ENCODE data around the gene GUCY1B1.
A peak's percentile ranks its signal among the peaks of the same experiment; 100 is the strongest.

The GUCY1B1 gene

DNA sequence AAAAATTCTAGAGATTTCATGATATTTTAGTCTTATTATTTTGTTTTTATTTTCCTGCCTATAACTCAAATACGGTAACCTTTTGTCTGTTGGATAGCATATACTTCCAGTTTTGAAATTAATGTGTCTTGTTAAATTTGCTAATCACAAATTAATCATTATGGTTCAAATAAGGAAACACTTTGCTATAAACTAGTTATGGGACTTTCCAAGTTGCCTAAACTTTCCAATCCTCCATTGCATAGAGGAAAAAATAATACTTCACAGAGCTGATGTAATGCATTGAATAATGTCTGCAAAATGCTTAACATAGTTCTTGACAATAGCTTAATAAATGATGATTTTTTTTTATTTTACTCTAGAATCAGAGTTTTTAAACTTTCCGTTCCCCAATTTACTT is 4.7 kb downstream of the GUCY1B1 start:
- H3K4ac ChIP-seq (ENCODE audit: low read depth, low read length) = no peak overlapping the region
- H3K27ac ChIP-seq (ENCODE audit: low read depth, low read length) = no peak overlapping the region
- DNase-seq = no peak
- no peak overlapping the region for H3K4me2 ChIP-seq (ENCODE audit: low read length)
- no peaks in the 10 kb centered on the region for H3K36me3 ChIP-seq (ENCODE audit: control insufficient read depth, insufficient read depth, low read length)
- H3K56ac ChIP-seq (ENCODE audit: low read length) = no peak overlapping the region
- no peaks in the 10 kb centered on the region for H3K79me1 ChIP-seq (ENCODE audit: low read length)
- no peak overlapping the region for H2BK5ac ChIP-seq (ENCODE audit: low read length)
- H3K4me3 ChIP-seq (ENCODE audit: low read length) = no peak overlapping the region
- no peak overlapping the region for H3K23ac ChIP-seq (ENCODE audit: low read length)
- no peaks in the 10 kb centered on the region for H3K27me3 ChIP-seq (ENCODE audit: insufficient read depth, low read length, poor library complexity)
- no peaks in the 10 kb centered on the region for H3K4me1 ChIP-seq (ENCODE audit: control insufficient read depth, low read depth, low read length)
- no peak overlapping the region for H2AK5ac ChIP-seq (ENCODE audit: low read length)
- no peak overlapping the region for H4K5ac ChIP-seq (ENCODE audit: low read length)
- H2BK120ac ChIP-seq (ENCODE audit: low read depth, low read length) = no peak overlapping the region
- no CpG with 5 or more reads among the region's 2 CpGs for WGBS (ENCODE audit: extremely low coverage, insufficient coverage, low lambda C conversion rate)
- no peak overlapping the region for H3K9ac ChIP-seq (ENCODE audit: low read length)
- no peak overlapping the region for H3K18ac ChIP-seq (ENCODE audit: low read length)
- no peaks in the 10 kb centered on the region for H3K79me2 ChIP-seq (ENCODE audit: control insufficient read depth, insufficient read depth, low read length)
- H2BK15ac ChIP-seq (replicated peaks; ENCODE audit: low read depth) = no peak overlapping the region
- H4K8ac ChIP-seq (ENCODE audit: low read depth, low read length) = no peak overlapping the region

DNA sequence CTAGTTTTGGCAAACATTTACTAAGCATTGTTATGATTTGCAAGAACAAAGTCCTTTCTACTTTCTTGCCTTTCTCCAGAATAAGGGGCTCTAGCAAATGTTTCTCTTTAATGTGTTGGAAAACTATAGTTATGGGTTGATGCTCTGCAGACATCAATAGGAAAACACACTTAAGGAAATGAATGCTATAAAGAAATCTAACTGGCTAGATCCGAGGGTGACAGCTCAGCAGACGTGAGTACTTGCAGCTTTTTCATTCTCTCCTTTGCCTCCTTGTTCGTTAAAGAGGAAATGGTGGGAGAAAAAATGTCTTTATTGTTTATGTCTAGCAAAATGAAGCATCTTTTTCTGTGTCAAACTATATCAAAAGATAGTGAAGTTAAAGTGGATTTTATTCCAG is 6.3 kb downstream of the GUCY1B1 start:
- no CpG with 5 or more reads among the region's 3 CpGs for WGBS (ENCODE audit: extremely low coverage, insufficient coverage, low lambda C conversion rate)
- no peaks in the 10 kb centered on the region for H3K79me1 ChIP-seq (ENCODE audit: low read length)
- no peak overlapping the region for H3K56ac ChIP-seq (ENCODE audit: low read length)
- no peak overlapping the region for H2BK15ac ChIP-seq (replicated peaks; ENCODE audit: low read depth)
- no peaks in the 10 kb centered on the region for H3K27me3 ChIP-seq (ENCODE audit: insufficient read depth, low read length, poor library complexity)
- no peak overlapping the region for H2BK5ac ChIP-seq (ENCODE audit: low read length)
- DNase-seq = no peak
- H3K4me3 ChIP-seq (ENCODE audit: low read length) = no peak overlapping the region
- no peak overlapping the region for H2BK120ac ChIP-seq (ENCODE audit: low read depth, low read length)
- no peak overlapping the region for H3K27ac ChIP-seq (ENCODE audit: low read depth, low read length)
- H4K8ac ChIP-seq (ENCODE audit: low read depth, low read length) = no peak overlapping the region
- no peaks in the 10 kb centered on the region for H3K79me2 ChIP-seq (ENCODE audit: control insufficient read depth, insufficient read depth, low read length)
- no peak overlapping the region for H3K18ac ChIP-seq (ENCODE audit: low read length)
- no peak overlapping the region for H2AK5ac ChIP-seq (ENCODE audit: low read length)
- no peak overlapping the region for H3K4ac ChIP-seq (ENCODE audit: low read depth, low read length)
- no peak overlapping the region for H3K23ac ChIP-seq (ENCODE audit: low read length)
- H3K4me1 ChIP-seq (ENCODE audit: control insufficient read depth, low read depth, low read length) = no peaks in the 10 kb centered on the region
- no peak overlapping the region for H3K4me2 ChIP-seq (ENCODE audit: low read length)
- H4K5ac ChIP-seq (ENCODE audit: low read length) = no peak overlapping the region
- no peaks in the 10 kb centered on the region for H3K36me3 ChIP-seq (ENCODE audit: control insufficient read depth, insufficient read depth, low read length)
- no peak overlapping the region for H3K9ac ChIP-seq (ENCODE audit: low read length)

DNA sequence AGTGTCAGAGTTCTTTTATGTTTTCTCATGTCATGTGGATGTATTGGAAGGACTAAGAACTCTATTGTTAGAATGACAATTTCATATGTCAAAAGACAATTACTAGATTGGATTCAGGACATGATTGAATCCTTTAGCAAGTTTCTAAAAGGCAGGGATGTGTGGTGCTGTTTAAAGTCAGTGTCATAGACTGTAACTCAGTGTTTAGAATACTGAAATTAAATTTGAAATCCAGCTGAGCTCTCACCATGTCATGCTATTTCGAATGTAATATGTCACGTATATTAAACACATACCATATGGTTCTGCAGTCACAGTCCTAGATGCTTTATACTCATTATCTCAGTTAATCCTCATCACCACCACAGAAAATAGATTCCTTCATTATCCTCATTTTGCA is 7.8 kb downstream of the GUCY1B1 start:
- H2BK120ac ChIP-seq (ENCODE audit: low read depth, low read length) = no peak overlapping the region
- H3K56ac ChIP-seq (ENCODE audit: low read length) = no peak overlapping the region
- no peaks in the 10 kb centered on the region for H3K79me2 ChIP-seq (ENCODE audit: control insufficient read depth, insufficient read depth, low read length)
- H3K79me1 ChIP-seq (ENCODE audit: low read length) = no peaks in the 10 kb centered on the region
- no peak overlapping the region for H3K4me3 ChIP-seq (ENCODE audit: low read length)
- H3K4me1 ChIP-seq (ENCODE audit: control insufficient read depth, low read depth, low read length) = no peaks in the 10 kb centered on the region
- H3K27ac ChIP-seq (ENCODE audit: low read depth, low read length) = no peak overlapping the region
- H3K9ac ChIP-seq (ENCODE audit: low read length) = no peak overlapping the region
- no peak overlapping the region for H2BK5ac ChIP-seq (ENCODE audit: low read length)
- no peak overlapping the region for H3K4me2 ChIP-seq (ENCODE audit: low read length)
- H2BK15ac ChIP-seq (replicated peaks; ENCODE audit: low read depth) = no peak overlapping the region
- no CpG with 5 or more reads among the region's 2 CpGs for WGBS (ENCODE audit: extremely low coverage, insufficient coverage, low lambda C conversion rate)
- no peaks in the 10 kb centered on the region for H3K27me3 ChIP-seq (ENCODE audit: insufficient read depth, low read length, poor library complexity)
- H3K18ac ChIP-seq (ENCODE audit: low read length) = no peak overlapping the region
- no peak overlapping the region for H3K4ac ChIP-seq (ENCODE audit: low read depth, low read length)
- H3K23ac ChIP-seq (ENCODE audit: low read length) = no peak overlapping the region
- no peak for DNase-seq
- no peak overlapping the region for H2AK5ac ChIP-seq (ENCODE audit: low read length)
- H4K5ac ChIP-seq (ENCODE audit: low read length) = no peak overlapping the region
- no peak overlapping the region for H4K8ac ChIP-seq (ENCODE audit: low read depth, low read length)
- H3K36me3 ChIP-seq (ENCODE audit: control insufficient read depth, insufficient read depth, low read length) = no peaks in the 10 kb centered on the region

DNA sequence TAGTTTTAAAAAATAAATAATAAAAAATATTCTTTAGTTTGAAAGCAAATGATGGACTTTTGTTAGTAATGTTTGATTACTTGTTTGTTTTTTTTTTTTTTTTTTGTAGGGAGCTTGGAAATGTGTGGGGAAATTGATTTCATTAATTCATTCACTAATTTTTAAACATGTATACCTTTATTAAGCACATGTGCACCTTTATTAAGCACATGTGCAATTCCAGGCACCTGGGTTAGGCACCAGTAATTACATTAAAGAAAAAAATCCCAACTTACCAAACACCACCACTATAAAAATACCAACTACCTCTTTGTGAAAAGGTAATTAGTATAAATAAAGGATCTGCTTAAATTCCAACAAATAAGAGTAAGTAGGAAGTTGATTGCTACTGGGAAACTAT is 9.5 kb downstream of the GUCY1B1 start:
- DNase-seq = no peak
- Histone ChIP-seq H3K4me1 (ENCODE audit: control insufficient read depth, low read depth, low read length) (no peaks in the 10 kb centered on the region), H3K4ac (ENCODE audit: low read depth, low read length) (no peak overlapping the region), H2AK5ac (ENCODE audit: low read length) (no peak overlapping the region), H4K5ac (ENCODE audit: low read length) (no peak overlapping the region), H3K4me2 (ENCODE audit: low read length) (no peak overlapping the region), H2BK15ac (replicated peaks; ENCODE audit: low read depth) (no peak overlapping the region), H3K4me3 (ENCODE audit: low read length) (no peak overlapping the region), H2BK5ac (ENCODE audit: low read length) (no peak overlapping the region), H3K9ac (ENCODE audit: low read length) (no peak overlapping the region), H3K18ac (ENCODE audit: low read length) (no peak overlapping the region), H3K79me2 (ENCODE audit: control insufficient read depth, insufficient read depth, low read length) (no peaks in the 10 kb centered on the region), H3K27ac (ENCODE audit: low read depth, low read length) (no peak overlapping the region), H3K23ac (ENCODE audit: low read length) (no peak overlapping the region), H2BK120ac (ENCODE audit: low read depth, low read length) (no peak overlapping the region), H3K79me1 (ENCODE audit: low read length) (no peaks in the 10 kb centered on the region), H3K27me3 (ENCODE audit: insufficient read depth, low read length, poor library complexity) (no peaks in the 10 kb centered on the region), H4K8ac (ENCODE audit: low read depth, low read length) (no peak overlapping the region), H3K56ac (ENCODE audit: low read length) (no peak overlapping the region), H3K36me3 (ENCODE audit: control insufficient read depth, insufficient read depth, low read length) (no peaks in the 10 kb centered on the region)

DNA sequence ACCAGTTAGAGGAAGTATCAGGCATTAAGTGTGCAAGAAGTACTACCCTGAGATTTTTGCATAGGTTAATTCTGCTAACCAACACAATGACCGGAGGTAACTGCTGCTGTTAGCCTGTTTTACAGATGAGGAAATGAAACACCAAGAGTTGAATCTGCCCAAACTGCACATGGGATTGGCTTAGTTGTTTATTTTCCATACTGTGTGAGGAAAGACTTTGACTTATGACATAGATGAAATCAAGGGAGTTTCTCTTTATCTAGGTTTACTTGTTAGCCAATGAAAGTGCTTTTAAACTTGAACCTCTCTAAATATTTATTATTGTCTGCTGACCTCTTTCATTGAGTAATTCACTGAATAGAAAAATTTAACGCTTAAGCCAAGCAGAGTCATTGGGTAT is 10.3 kb downstream of the GUCY1B1 start:
- H2AK5ac ChIP-seq (ENCODE audit: low read length) = no peak overlapping the region
- no peak overlapping the region for H2BK5ac ChIP-seq (ENCODE audit: low read length)
- H3K23ac ChIP-seq (ENCODE audit: low read length) = no peak overlapping the region
- H3K4me2 ChIP-seq (ENCODE audit: low read length) = no peak overlapping the region
- no peaks in the 10 kb centered on the region for H3K4me1 ChIP-seq (ENCODE audit: control insufficient read depth, low read depth, low read length)
- H2BK15ac ChIP-seq (replicated peaks; ENCODE audit: low read depth) = no peak overlapping the region
- no peaks in the 10 kb centered on the region for H3K79me1 ChIP-seq (ENCODE audit: low read length)
- H3K56ac ChIP-seq (ENCODE audit: low read length) = no peak overlapping the region
- H2BK120ac ChIP-seq (ENCODE audit: low read depth, low read length) = no peak overlapping the region
- no peaks in the 10 kb centered on the region for H3K27me3 ChIP-seq (ENCODE audit: insufficient read depth, low read length, poor library complexity)
- H3K27ac ChIP-seq (ENCODE audit: low read depth, low read length) = no peak overlapping the region
- no peak for DNase-seq
- no peak overlapping the region for H3K4ac ChIP-seq (ENCODE audit: low read depth, low read length)
- H4K8ac ChIP-seq (ENCODE audit: low read depth, low read length) = no peak overlapping the region
- H3K9ac ChIP-seq (ENCODE audit: low read length) = no peak overlapping the region
- no peak overlapping the region for H3K18ac ChIP-seq (ENCODE audit: low read length)
- no peak overlapping the region for H4K5ac ChIP-seq (ENCODE audit: low read length)
- no CpG with 5 or more reads among the region's 2 CpGs for WGBS (ENCODE audit: extremely low coverage, insufficient coverage, low lambda C conversion rate)
- no peak overlapping the region for H3K4me3 ChIP-seq (ENCODE audit: low read length)
- no peaks in the 10 kb centered on the region for H3K79me2 ChIP-seq (ENCODE audit: control insufficient read depth, insufficient read depth, low read length)
- no peaks in the 10 kb centered on the region for H3K36me3 ChIP-seq (ENCODE audit: control insufficient read depth, insufficient read depth, low read length)

DNA sequence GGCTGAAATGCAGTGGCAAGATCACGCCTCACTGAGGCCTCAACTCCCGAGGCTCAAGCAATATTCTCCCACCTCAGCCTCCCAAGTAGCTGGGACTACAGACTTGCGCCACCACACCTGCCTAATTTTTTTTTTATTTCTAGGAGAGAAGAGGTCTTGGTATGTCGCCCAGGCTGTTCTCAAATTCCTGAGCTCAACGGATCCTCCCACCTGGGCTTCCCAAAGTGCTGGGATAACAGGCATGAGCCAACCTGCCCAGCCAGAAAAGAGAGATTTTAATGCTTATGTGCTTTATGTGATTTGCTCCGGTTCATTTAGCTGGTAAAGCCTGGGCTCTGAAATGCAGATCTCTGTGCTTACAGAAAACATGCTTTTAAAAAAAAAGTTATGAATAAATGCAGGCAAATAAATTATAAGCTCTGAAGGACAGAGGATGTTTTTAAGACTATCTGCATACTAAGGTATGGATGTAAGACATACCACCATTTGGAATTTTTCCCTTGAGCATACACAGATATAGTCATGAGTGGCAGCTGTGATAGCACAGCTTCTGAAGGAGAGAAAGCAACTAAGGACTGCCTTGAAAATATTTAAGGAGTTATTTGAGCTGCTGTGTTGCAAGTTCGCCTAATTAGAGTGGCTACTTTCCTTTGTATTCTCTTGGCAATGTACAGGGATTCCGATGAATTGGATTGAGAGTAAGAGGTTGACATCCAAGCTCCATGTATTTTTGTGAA is 13.8 kb downstream of the GUCY1B1 start:
- H3K18ac ChIP-seq (ENCODE audit: low read length) = no peak overlapping the region
- no CpG with 5 or more reads among the region's 8 CpGs for WGBS (ENCODE audit: extremely low coverage, insufficient coverage, low lambda C conversion rate)

More for the DNA sequence above, 13.8 kb downstream of the GUCY1B1 start:
- Histone ChIP-seq H3K9ac (ENCODE audit: low read length) (no peak overlapping the region), H2BK5ac (ENCODE audit: low read length) (no peak overlapping the region), H4K8ac (ENCODE audit: low read depth, low read length) (no peak overlapping the region), H3K27ac (ENCODE audit: low read depth, low read length) (no peak overlapping the region), H3K79me1 (ENCODE audit: low read length) (no peaks in the 10 kb centered on the region), H3K4me2 (ENCODE audit: low read length) (no peak overlapping the region), H3K4me3 (ENCODE audit: low read length) (no peak overlapping the region), H2BK120ac (ENCODE audit: low read depth, low read length) (no peak overlapping the region), H3K56ac (ENCODE audit: low read length) (no peak overlapping the region), H2AK5ac (ENCODE audit: low read length) (no peak overlapping the region), H3K4ac (ENCODE audit: low read depth, low read length) (no peak overlapping the region), H3K79me2 (ENCODE audit: control insufficient read depth, insufficient read depth, low read length) (no peaks in the 10 kb centered on the region), H4K5ac (ENCODE audit: low read length) (no peak overlapping the region), H2BK15ac (replicated peaks; ENCODE audit: low read depth) (no peak overlapping the region), H3K27me3 (ENCODE audit: insufficient read depth, low read length, poor library complexity) (no peaks in the 10 kb centered on the region), H3K4me1 (ENCODE audit: control insufficient read depth, low read depth, low read length) (no peaks in the 10 kb centered on the region), H3K23ac (ENCODE audit: low read length) (no peak overlapping the region), H3K36me3 (ENCODE audit: control insufficient read depth, insufficient read depth, low read length) (no peaks in the 10 kb centered on the region)
- DNase-seq = peak; percentile 13
